HG03342 (cell line): ENCODE data around the gene C9orf50.

Experiments used
- ATAC-seq: cut with Tn5 transposase; IDR thresholded peaks from one replicate; pipeline ENCODE4 v1.9.1; 2021; ENCODE audit warnings: mild to moderate bottlenecking, moderate library complexity; ENCODE audit not compliant: unreplicated experiment

The C9orf50 gene

GRCh38 chr9:129573977-129574376 is 46.9 kb downstream of the C9orf50 start:
- ATAC-seq: no peak

GRCh38 chr9:129572517-129572916 is 48.4 kb downstream of the C9orf50 start:
- ATAC-seq: no peak

- no peak for ATAC-seq
These were observed 48.9 kb downstream of the C9orf50 start for GRCh38 chr9:129572052-129572425.

- ATAC-seq: no peak
These were observed 49.4 kb downstream of the C9orf50 start for GRCh38 chr9:129571298-129572051.

GRCh38 chr9:129570450-129571297 is 50.2 kb downstream of the C9orf50 start:
- ATAC-seq: no peak

- no peak for ATAC-seq
These were observed 51.1 kb downstream of the C9orf50 start for GRCh38 chr9:129569502-129570449.

GRCh38 chr9:129568560-129569501 is 52.1 kb downstream of the C9orf50 start:
- ATAC-seq: no peak

GRCh38 chr9:129567842-129568559 is 52.9 kb downstream of the C9orf50 start:
- no peak for ATAC-seq

- ATAC-seq: no peak
These were observed 53.6 kb downstream of the C9orf50 start for GRCh38 chr9:129567329-129567728.

- ATAC-seq: no peak
These were observed 54.2 kb downstream of the C9orf50 start for GRCh38 chr9:129566563-129567266.

GRCh38 chr9:129562917-129563316 is 58.0 kb downstream of the C9orf50 start:
- no peak for ATAC-seq

GRCh38 chr9:129562514-129562913 is 58.4 kb downstream of the C9orf50 start:
- no peak for ATAC-seq
